GM12892 (cell line): ENCODE measurements around the gene ZRANB2.

Experiments used
- POLR2A ChIP-seq: IDR thresholded peaks from 2 replicates; pipeline ENCODE4 v1.6.1; 2011; ENCODE audit warnings: low read depth, low read length, control low read depth
- POLR2AphosphoS5 ChIP-seq: IDR thresholded peaks from 2 replicates; pipeline ENCODE4 v1.6.1; 2011; ENCODE audit warnings: low read depth, low read length, control low read depth
- TAF1 ChIP-seq: IDR thresholded peaks from 2 replicates; pipeline ENCODE4 v1.6.1; 2011; ENCODE audit warnings: low read depth, mild to moderate bottlenecking, control low read depth, low read length, borderline replicate concordance

DNA sequence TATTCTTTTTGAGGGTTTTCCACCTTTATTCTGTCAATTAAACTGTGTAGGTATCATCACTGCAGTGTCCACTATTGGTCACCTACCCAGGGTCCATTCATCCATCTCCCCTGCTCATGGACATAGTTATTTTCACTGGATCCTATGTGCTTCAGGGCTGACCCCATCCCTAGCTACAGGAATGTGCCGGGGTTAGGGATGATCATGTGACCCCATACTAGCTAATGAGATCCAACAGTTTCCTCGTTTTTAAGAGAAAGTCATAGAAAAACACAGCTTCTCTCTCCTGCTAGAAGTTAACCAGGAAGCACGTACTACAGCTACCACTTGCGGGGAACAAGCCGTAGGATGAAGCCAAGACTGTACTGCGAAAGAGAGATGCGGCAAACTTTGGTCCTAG is 52.8 kb downstream of the ZRANB2 start:
- TF ChIP-seq POLR2AphosphoS5 (no peak), TAF1 (no peak), POLR2A (no peak)
